Nephron progenitor cell (in vitro differentiated cells): Measurements from ENCODE around the gene KRTAP10-2.

Experiments used
- DNase-seq: peaks from one replicate; pipeline ENCODE4 v3.0.0; 2021
- H3K27ac Mint-ChIP-seq: 2 replicates; pipeline ENCODE4 v1.8.0; 2021; ENCODE audit warnings: mild to moderate bottlenecking, moderate library complexity, mixed read lengths
- H3K27me3 Mint-ChIP-seq: 2 replicates; pipeline ENCODE4 v1.8.0; 2021; ENCODE audit warnings: mild to moderate bottlenecking, low read depth, mixed read lengths; ENCODE audit not compliant: poor library complexity
- H3K36me3 Mint-ChIP-seq: 2 replicates; pipeline ENCODE4 v1.8.0; 2021; ENCODE audit warnings: low read depth, mixed read lengths
- H3K4me1 Mint-ChIP-seq: 2 replicates; pipeline ENCODE4 v1.8.0; 2021; ENCODE audit warnings: mixed read lengths
- H3K4me3 Mint-ChIP-seq: 2 replicates; pipeline ENCODE4 v1.8.0; 2021; ENCODE audit warnings: mild to moderate bottlenecking, moderate library complexity, mixed read lengths
- H3K9me3 Mint-ChIP-seq: 2 replicates; pipeline ENCODE4 v1.8.0; 2021; ENCODE audit warnings: mild to moderate bottlenecking, moderate library complexity, mixed read lengths
- TF ChIP-seq, protein P1 (sequence below): fragments of 200-600 bp; sonication (generic); IDR thresholded peaks from 2 replicates; pipeline ENCODE4 v1.5.0; 2021; ENCODE audit warnings: antibody characterized with exemption

The KRTAP10-2 gene

DNA sequence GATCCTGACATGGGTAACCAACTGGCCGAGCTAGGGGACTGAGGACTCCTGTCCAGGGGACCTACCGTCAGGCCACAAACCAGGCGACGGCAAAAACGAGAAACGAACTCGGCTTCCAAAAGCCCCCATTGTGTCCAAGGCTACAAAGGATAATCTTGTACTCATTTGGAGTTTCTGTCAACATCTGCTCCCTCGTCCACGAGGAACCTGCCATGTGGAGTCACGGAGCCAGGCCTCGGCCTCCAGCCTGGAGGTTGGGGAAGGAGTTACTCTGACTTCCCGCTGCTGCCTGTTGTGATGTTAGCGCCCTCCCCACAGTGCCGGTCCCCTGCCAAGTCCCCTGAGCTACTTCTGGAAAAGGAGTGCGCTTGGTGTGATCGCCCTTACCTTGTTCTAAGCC lies 18.6 kb downstream of the KRTAP10-2 start:
- Mint-ChIP-seq H3K36me3 (no peaks in the 10 kb centered on the region), H3K9me3 (no peaks in the 10 kb centered on the region), H3K27ac (no peak overlapping the region), H3K27me3 (peaks cover 8% of the 10 kb centered on the region), H3K4me1 (no peaks in the 10 kb centered on the region), H3K4me3 (no peak overlapping the region)
- TF ChIP-seq, protein P1, sequence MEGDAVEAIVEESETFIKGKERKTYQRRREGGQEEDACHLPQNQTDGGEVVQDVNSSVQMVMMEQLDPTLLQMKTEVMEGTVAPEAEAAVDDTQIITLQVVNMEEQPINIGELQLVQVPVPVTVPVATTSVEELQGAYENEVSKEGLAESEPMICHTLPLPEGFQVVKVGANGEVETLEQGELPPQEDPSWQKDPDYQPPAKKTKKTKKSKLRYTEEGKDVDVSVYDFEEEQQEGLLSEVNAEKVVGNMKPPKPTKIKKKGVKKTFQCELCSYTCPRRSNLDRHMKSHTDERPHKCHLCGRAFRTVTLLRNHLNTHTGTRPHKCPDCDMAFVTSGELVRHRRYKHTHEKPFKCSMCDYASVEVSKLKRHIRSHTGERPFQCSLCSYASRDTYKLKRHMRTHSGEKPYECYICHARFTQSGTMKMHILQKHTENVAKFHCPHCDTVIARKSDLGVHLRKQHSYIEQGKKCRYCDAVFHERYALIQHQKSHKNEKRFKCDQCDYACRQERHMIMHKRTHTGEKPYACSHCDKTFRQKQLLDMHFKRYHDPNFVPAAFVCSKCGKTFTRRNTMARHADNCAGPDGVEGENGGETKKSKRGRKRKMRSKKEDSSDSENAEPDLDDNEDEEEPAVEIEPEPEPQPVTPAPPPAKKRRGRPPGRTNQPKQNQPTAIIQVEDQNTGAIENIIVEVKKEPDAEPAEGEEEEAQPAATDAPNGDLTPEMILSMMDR = no peak
- no peak for DNase-seq

DNA sequence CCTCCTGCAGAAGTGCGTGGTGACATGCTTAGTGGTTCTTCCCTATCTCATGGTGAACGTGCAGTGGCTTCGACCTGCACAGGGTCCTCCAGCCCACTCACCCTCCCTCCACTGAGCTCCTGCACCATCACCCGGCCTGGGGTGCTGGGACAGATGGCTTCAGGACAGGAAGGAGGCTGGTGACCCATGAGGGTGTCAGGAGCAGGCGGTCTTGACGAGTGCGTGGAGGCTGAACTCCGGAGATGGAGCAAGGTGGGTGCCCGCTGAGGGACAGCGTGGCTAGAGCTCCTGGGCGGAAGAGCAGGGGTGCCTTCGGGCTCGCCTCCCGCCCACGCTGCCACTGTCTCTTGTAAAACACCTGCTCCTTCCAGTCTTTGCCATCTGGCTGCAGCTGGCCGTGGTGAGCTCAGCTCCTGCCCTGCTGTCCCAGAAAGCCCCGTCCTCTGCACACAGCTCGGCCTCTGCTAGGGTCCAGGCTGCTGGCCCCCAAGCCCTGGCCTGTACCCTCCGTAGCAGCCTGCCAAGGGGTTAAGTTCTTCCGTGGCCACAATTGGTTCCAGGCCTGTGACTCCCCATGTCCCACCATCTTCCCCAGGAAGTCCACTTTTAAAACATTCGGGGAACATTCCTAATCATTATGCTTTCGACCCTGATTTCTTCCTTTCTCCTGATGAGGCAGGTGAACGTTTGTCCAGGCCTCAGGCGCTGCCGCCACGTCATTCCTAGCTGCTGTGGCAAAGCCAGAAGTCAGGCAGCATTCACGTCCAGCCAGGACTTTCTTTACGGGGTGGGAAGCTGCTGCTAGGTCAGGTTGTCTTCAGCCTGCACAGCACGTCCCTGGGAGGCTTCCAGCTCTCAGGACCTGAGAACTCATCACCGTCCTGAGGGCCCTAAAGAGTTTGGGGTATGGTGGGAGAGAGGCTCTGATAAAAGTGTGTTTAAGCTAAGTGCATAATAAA lies 19.4 kb downstream of the KRTAP10-2 start:
- Mint-ChIP-seq H3K4me1 (no peaks in the 10 kb centered on the region), H3K4me3 (no peak overlapping the region), H3K27ac (no peak overlapping the region), H3K9me3 (no peaks in the 10 kb centered on the region), H3K27me3 (peaks cover 10% of the 10 kb centered on the region), H3K36me3 (no peaks in the 10 kb centered on the region)
- DNase-seq = no peak
- TF ChIP-seq, protein P1 = no peak

GRCh38 chr21:44530903-44531605 lies 20.3 kb downstream of the KRTAP10-2 start:
- TF ChIP-seq, protein P1 = no peak
- DNase-seq = no peak
- H3K4me1 Mint-ChIP-seq = no peaks in the 10 kb centered on the region
- no peak overlapping the region for H3K4me3 Mint-ChIP-seq
- H3K36me3 Mint-ChIP-seq = no peaks in the 10 kb centered on the region
- H3K27ac Mint-ChIP-seq = no peak overlapping the region
- H3K27me3 Mint-ChIP-seq = peaks cover 11% of the 10 kb centered on the region
- no peaks in the 10 kb centered on the region for H3K9me3 Mint-ChIP-seq

GRCh38 chr21:44530221-44530902 lies 20.9 kb downstream of the KRTAP10-2 start:
- H3K27ac Mint-ChIP-seq = peak overlapping the region; percentile 89
- H3K9me3 Mint-ChIP-seq = no peaks in the 10 kb centered on the region
- DNase-seq = no peak
- TF ChIP-seq, protein P1 = no peak
- H3K27me3 Mint-ChIP-seq = peaks cover 11% of the 10 kb centered on the region
- no peaks in the 10 kb centered on the region for H3K4me1 Mint-ChIP-seq
- no peaks in the 10 kb centered on the region for H3K36me3 Mint-ChIP-seq
- no peak overlapping the region for H3K4me3 Mint-ChIP-seq

DNA sequence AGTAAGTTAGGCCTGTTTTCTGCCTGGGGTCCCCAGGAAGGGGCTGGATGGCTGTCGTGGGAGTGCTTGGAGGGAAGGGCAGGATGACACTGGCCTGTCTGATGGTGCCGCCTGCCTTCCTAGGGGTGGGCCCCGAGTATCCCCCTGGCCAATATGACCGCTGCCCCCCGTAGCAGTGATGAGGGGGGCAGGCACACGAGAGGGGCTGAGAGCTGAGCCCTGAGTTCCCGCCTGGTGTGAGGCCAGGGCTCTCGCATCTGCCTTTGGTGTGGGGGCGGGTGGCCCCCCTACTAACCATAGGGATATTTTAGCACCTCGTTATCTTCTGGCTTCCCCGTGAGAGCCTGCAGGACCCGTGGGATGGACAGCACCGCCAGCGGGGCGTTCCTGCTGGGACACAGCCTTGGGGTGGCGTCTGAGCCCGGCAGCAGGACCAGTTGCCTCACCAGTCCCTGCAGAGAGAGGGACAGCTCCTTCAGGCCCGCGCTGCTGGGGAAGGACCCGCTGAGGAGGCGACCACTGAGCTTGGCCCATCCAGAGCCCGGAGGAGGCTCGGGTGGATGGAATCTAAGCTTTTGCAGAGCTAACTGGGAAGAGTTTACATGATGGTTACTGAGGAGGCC lies 21.7 kb downstream of the KRTAP10-2 start:
- Mint-ChIP-seq H3K4me1 (no peaks in the 10 kb centered on the region), H3K36me3 (no peaks in the 10 kb centered on the region), H3K4me3 (no peak overlapping the region), H3K27ac (peak overlapping the region; percentile 31), H3K27me3 (peaks cover 11% of the 10 kb centered on the region), H3K9me3 (no peaks in the 10 kb centered on the region)
- TF ChIP-seq, protein P1 = no peak
- no peak for DNase-seq
